ENCODE results near the gene ABHD10.

The ABHD10 gene

DNA sequence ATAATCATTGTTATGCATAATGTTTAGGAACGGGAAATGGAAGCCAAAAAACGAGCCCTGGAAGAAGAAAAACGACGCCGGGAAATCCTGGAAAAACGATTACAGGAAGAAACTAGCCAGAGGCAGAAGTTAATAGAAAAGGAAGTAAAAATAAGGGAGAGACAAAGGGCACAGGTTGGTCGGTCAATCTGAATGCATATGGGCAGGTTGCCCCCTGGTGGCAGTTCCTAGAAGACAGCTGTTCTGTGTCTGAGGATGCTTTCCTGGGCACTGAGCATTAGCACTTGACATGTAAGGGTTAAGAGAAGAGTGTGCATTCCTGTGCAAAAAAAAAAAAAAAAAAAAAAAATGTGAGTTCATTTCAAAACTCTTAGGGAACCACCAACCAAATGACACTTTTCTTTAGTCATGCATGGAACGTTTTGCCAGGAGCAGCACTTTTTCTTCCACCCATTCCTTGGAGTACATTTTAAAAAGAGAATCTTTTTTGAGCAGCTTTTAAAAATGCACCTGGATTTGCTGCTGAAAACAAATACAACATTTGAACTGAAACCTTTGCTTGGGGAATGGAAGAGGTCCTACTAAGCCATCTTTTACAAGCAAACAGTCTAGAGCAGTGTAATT, 11.1 kb upstream of the ABHD10 start:
- no peaks in the 10 kb centered on the region for H3K9me3 ChIP-seq (ENCODE audit: control insufficient read depth, insufficient read depth, low read length)
- no peaks in the 10 kb centered on the region for H3K36me3 ChIP-seq (ENCODE audit: control insufficient read depth, insufficient read depth, low read length)
- H3K27me3 ChIP-seq (ENCODE audit: control insufficient read depth, insufficient read depth, low read length) = no peaks in the 10 kb centered on the region
- peaks cover 6% of the 10 kb centered on the region for H3K4me1 ChIP-seq (ENCODE audit: control insufficient read depth, insufficient read depth, low read length)
- no peak overlapping the region for H3K4me3 ChIP-seq (ENCODE audit: low read depth, low read length)
- H3K9ac ChIP-seq (ENCODE audit: low read depth, low read length) = no peak overlapping the region

DNA sequence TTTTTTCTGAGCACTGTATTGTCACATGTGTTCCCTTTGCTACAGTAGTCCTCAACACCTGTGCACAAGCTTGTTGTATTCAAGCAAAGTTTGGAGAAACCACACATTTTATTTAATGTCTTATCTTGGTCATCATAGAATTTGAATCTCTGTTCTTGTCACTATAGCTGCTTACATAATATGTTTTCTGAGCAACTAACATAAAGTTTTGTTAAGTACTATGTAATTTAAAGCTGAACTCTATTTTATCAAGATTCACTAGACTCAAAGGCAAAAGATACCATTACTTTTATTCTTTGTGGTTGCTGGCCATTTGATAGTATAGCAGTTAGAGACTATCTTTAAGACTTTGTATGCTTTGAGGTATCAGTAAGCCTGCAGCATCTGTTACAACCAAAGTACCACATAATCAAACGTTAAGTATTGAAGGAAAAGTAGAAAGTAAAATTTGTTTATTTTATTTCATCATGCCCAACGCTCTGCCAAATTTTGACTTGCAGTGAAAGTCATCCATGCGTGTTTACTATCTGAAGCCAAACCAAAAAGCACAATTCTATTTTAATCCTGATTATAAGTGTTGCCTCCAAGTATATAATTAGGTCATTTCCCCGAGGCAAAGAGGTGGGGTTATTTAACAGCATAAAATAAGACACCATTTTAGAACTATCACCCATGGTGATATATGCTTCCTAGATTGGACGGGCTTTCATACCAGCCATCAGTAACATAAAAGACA, 10.3 kb upstream of the ABHD10 start:
- Histone ChIP-seq H3K9me3 (ENCODE audit: control insufficient read depth, insufficient read depth, low read length) (no peaks in the 10 kb centered on the region), H3K36me3 (ENCODE audit: control insufficient read depth, insufficient read depth, low read length) (no peaks in the 10 kb centered on the region), H3K27me3 (ENCODE audit: control insufficient read depth, insufficient read depth, low read length) (no peaks in the 10 kb centered on the region), H3K9ac (ENCODE audit: low read depth, low read length) (no peak overlapping the region), H3K4me3 (ENCODE audit: low read depth, low read length) (no peak overlapping the region), H3K4me1 (ENCODE audit: control insufficient read depth, insufficient read depth, low read length) (peaks cover 6% of the 10 kb centered on the region)

DNA sequence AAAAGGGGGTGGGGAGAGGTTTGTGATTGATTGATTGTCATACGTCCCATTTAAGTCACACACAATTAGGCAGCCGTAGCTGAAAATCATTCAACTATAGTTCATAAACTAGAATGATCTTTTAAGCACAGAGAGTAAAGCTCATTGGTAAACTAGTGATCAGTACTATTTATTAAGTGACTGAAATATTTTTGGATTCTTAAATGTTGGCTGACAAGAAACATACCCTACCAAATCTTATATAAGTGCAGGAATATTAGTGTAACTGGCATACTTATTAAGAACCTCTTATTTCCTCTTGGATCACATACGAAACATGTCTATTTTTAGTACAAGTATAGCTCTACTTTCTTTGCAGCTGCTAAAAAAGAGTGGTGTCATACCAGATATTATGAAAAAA, 8.4 kb upstream of the ABHD10 start:
- Histone ChIP-seq H3K36me3 (ENCODE audit: control insufficient read depth, insufficient read depth, low read length) (no peaks in the 10 kb centered on the region), H3K27me3 (ENCODE audit: control insufficient read depth, insufficient read depth, low read length) (no peaks in the 10 kb centered on the region), H3K4me1 (ENCODE audit: control insufficient read depth, insufficient read depth, low read length) (peaks cover 6% of the 10 kb centered on the region), H3K9me3 (ENCODE audit: control insufficient read depth, insufficient read depth, low read length) (no peaks in the 10 kb centered on the region), H3K9ac (ENCODE audit: low read depth, low read length) (no peak overlapping the region), H3K4me3 (ENCODE audit: low read depth, low read length) (no peak overlapping the region)

DNA sequence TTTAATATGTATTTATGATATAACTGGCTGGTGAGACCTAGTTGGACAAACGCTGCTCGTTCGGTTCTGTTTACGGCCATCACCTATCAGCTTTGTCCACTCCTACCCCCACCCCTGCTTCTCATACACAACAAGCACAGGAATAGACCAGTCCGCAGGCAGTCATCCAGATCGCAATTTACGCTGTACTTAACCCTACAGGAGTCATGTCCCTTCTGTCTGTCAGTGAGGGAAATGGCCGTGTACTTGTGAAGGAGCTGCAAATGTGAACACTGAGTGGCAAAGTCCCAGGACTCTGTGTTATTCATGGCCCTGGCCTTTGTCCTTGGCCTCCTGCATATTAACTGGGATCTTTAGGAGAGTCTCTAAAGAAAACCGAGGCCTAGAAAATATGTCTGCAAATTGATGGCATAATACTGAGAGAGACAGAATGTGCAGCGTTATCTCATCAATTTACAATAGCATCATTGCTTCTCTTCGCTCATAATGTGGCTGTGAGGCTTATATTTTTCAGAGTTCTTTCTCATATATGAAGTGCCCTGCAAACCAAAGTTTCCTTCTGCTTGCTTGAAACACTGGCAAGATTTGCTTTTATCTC, 7.2 kb upstream of the ABHD10 start:
- H3K9ac ChIP-seq (ENCODE audit: low read depth, low read length) = no peak overlapping the region
- no peaks in the 10 kb centered on the region for H3K36me3 ChIP-seq (ENCODE audit: control insufficient read depth, insufficient read depth, low read length)
- H3K4me3 ChIP-seq (ENCODE audit: low read depth, low read length) = no peak overlapping the region
- no peaks in the 10 kb centered on the region for H3K27me3 ChIP-seq (ENCODE audit: control insufficient read depth, insufficient read depth, low read length)
- H3K4me1 ChIP-seq (ENCODE audit: control insufficient read depth, insufficient read depth, low read length) = peaks cover 6% of the 10 kb centered on the region
- H3K9me3 ChIP-seq (ENCODE audit: control insufficient read depth, insufficient read depth, low read length) = no peaks in the 10 kb centered on the region

DNA sequence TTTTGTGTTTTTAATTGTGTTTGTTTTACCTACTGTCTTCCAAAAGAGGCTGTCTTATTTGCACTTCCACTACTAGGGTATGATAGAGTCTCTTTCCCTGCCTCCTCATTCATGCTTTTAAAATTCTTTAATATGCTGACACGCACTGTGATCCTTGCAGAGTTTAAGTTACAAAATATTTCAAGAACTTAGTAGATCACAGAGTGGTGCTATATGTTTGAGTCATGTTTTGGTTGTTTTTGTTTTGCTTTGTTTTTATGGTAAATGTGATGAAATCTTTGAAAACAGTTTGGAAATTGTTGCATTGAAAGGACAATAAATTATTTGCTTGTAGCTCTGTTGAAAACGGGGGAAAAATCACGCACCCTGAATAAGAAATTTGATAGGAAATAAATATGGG, 5.9 kb upstream of the ABHD10 start:
- Histone ChIP-seq H3K9ac (ENCODE audit: low read depth, low read length) (no peak overlapping the region), H3K9me3 (ENCODE audit: control insufficient read depth, insufficient read depth, low read length) (no peaks in the 10 kb centered on the region), H3K27me3 (ENCODE audit: control insufficient read depth, insufficient read depth, low read length) (no peaks in the 10 kb centered on the region), H3K4me1 (ENCODE audit: control insufficient read depth, insufficient read depth, low read length) (no peaks in the 10 kb centered on the region), H3K36me3 (ENCODE audit: control insufficient read depth, insufficient read depth, low read length) (no peaks in the 10 kb centered on the region), H3K4me3 (ENCODE audit: low read depth, low read length) (no peak overlapping the region)

DNA sequence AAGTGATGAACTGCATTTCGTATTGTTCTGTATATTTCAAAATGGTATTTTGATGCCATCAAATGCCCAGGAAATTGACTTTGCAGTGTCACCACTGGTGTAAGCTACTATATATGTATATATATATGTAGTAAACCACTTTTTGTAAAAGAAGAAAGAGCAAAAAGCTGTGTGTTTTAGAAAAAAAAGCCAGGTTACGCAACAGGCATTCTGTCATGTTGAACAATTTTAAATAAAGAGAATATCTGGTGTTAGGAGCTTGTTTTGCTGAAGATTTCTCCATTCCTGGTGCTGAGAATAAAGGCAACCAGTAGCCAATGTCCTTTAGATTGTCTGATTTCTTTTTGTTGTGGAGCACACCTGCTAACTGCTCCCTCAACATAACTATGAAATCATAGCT, 3.7 kb upstream of the ABHD10 start:
- no peaks in the 10 kb centered on the region for H3K4me1 ChIP-seq (ENCODE audit: control insufficient read depth, insufficient read depth, low read length)
- no peak overlapping the region for H3K9ac ChIP-seq (ENCODE audit: low read depth, low read length)
- H3K4me3 ChIP-seq (ENCODE audit: low read depth, low read length) = no peak overlapping the region
- no peaks in the 10 kb centered on the region for H3K36me3 ChIP-seq (ENCODE audit: control insufficient read depth, insufficient read depth, low read length)
- H3K9me3 ChIP-seq (ENCODE audit: control insufficient read depth, insufficient read depth, low read length) = no peaks in the 10 kb centered on the region
- no peaks in the 10 kb centered on the region for H3K27me3 ChIP-seq (ENCODE audit: control insufficient read depth, insufficient read depth, low read length)

DNA sequence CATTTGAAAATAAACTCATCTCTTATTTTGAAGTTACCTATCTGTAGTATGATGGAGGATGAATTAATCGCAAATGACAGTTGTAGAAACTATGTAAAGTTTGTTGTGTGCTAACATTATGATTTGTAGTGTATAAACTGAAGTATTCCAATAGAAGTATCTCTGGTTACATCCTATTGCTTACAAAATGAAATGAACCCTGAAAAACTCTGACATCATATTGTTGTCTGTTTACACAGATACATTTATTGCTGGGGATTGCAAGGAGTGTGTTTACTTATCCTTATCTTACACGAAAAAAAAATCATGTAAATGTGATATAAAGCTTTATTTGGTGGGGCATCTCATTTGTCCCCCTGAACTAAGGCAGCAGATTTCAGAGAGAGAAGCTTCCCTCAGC, 2.6 kb upstream of the ABHD10 start:
- H3K9ac ChIP-seq (ENCODE audit: low read depth, low read length) = no peak overlapping the region
- H3K36me3 ChIP-seq (ENCODE audit: control insufficient read depth, insufficient read depth, low read length) = no peaks in the 10 kb centered on the region
- no peaks in the 10 kb centered on the region for H3K27me3 ChIP-seq (ENCODE audit: control insufficient read depth, insufficient read depth, low read length)
- H3K4me3 ChIP-seq (ENCODE audit: low read depth, low read length) = no peak overlapping the region
- no peaks in the 10 kb centered on the region for H3K4me1 ChIP-seq (ENCODE audit: control insufficient read depth, insufficient read depth, low read length)
- H3K9me3 ChIP-seq (ENCODE audit: control insufficient read depth, insufficient read depth, low read length) = no peaks in the 10 kb centered on the region

DNA sequence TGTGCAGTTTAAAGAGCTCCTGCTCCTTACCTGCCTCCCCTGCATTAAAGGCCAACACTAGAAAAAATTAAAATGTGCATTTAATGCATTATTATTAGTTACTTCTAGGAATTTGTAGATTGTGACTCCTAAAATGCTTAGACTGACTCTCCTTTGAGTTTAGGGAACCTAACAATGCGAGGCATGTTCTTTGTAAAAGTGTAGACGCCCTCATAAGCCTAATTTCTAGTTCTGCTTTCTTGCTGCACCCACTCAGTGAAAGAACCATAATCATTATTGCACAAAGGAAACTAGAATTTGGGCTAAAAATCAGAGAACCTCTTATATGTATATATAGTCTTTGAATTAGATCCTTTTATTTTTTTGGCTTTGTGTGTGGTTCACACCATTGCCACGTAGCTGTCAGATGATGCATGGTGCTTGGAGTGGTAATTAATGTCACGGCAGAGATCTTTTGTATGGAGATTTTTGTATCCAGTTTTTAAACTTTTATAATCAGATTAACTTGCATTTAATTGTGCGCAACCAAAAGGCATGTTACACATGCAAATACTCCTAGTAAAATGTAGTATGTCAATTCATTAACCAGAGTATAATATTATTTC, 710 bp downstream of the ABHD10 start:
- no peaks in the 10 kb centered on the region for H3K27me3 ChIP-seq (ENCODE audit: control insufficient read depth, insufficient read depth, low read length)
- no peaks in the 10 kb centered on the region for H3K36me3 ChIP-seq (ENCODE audit: control insufficient read depth, insufficient read depth, low read length)
- no peaks in the 10 kb centered on the region for H3K9me3 ChIP-seq (ENCODE audit: control insufficient read depth, insufficient read depth, low read length)
- peak overlapping the region; percentile 95 for H3K9ac ChIP-seq (ENCODE audit: low read depth, low read length)
- peak overlapping the region; percentile 93 for H3K4me3 ChIP-seq (ENCODE audit: low read depth, low read length)
- no peaks in the 10 kb centered on the region for H3K4me1 ChIP-seq (ENCODE audit: control insufficient read depth, insufficient read depth, low read length)

DNA sequence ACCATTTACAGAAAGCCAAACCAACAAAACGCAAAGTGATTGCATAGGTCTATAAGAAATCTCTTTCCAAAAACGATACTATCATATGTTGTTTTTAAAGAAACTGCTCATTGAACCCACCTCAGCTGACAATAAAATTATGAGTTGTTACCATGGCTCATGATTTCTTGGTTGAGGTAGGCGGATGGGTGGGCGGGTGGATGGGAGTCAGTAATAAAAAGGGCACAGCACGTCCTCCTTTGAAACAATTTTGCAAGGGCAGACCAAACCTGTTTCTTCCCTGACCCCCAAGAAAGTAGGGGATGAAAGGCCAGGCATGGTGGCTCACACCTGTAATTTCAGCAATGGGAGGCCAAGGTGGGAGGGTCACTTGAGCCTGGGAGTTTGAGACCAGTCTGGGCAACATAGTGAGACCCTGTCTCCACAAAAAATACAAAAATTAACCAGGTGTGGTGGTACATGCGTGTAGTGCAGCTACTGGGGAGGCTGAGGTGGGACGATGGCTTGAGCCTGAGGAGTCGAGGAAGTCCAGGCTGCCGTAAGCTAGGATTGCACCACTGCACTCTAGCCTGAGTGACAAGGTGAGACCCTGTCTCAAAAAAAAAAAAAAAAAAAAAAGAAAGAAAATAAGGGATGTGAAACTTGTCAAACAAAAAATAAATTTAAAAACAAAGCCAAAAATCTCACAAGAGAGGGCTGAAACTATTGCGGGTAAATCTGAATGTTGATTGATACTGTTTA, 2.1 kb downstream of the ABHD10 start:
- H3K9ac ChIP-seq (ENCODE audit: low read depth, low read length) = no peak overlapping the region
- H3K4me1 ChIP-seq (ENCODE audit: control insufficient read depth, insufficient read depth, low read length) = no peaks in the 10 kb centered on the region
- H3K9me3 ChIP-seq (ENCODE audit: control insufficient read depth, insufficient read depth, low read length) = no peaks in the 10 kb centered on the region
- H3K36me3 ChIP-seq (ENCODE audit: control insufficient read depth, insufficient read depth, low read length) = no peaks in the 10 kb centered on the region
- H3K27me3 ChIP-seq (ENCODE audit: control insufficient read depth, insufficient read depth, low read length) = no peaks in the 10 kb centered on the region
- H3K4me3 ChIP-seq (ENCODE audit: low read depth, low read length) = no peak overlapping the region

DNA sequence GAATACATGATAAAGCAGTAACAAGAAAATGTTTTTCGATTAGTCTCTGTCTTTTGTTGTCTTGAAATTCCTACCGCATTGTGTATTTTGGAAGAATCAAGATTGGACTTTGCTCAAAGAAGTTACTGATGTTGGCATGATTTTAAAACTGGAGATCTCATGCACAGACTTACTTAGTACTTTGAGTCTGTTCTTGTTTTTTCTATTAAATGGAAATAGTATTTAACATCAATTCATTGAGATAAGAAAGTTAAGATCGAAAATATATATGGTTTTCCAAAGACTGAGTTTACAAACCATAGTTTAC, 2.6 kb downstream of the ABHD10 start:
- H3K27me3 ChIP-seq (ENCODE audit: control insufficient read depth, insufficient read depth, low read length) = no peaks in the 10 kb centered on the region
- H3K4me3 ChIP-seq (ENCODE audit: low read depth, low read length) = no peak overlapping the region
- H3K36me3 ChIP-seq (ENCODE audit: control insufficient read depth, insufficient read depth, low read length) = no peaks in the 10 kb centered on the region
- H3K9ac ChIP-seq (ENCODE audit: low read depth, low read length) = no peak overlapping the region
- no peaks in the 10 kb centered on the region for H3K4me1 ChIP-seq (ENCODE audit: control insufficient read depth, insufficient read depth, low read length)
- H3K9me3 ChIP-seq (ENCODE audit: control insufficient read depth, insufficient read depth, low read length) = no peaks in the 10 kb centered on the region

DNA sequence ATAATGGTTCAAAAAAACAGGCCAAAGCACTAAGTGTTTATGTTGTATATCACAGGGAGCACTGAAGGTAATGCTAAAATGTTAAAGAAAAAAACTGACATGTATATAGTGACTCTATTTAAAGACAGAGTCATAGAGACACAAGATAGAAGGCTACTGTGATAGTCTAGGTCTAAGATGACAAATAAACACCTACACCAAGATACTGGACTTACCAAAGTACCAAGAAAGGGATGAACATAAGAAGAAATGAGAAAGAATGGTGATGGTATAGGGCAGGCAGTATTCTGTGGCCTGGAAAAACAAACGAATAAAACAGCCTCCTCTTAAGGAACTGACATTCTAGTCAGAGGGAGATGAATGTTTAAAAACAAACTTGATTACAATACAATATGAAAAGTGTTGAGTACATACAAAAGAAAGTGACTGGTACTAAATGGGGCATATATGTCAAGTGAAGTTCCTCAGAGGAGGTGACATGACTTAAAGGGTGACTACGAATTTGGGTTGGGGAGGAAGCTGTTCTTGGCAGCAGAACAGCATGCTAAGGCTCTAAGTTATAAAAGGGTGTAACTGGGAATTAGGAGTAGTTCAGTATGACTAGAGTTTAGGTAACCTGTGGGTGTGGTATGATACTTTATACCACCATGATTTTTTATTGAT, 5.9 kb downstream of the ABHD10 start:
- Histone ChIP-seq H3K9me3 (ENCODE audit: control insufficient read depth, insufficient read depth, low read length) (no peaks in the 10 kb centered on the region), H3K9ac (ENCODE audit: low read depth, low read length) (no peak overlapping the region), H3K27me3 (ENCODE audit: control insufficient read depth, insufficient read depth, low read length) (no peaks in the 10 kb centered on the region), H3K36me3 (ENCODE audit: control insufficient read depth, insufficient read depth, low read length) (no peaks in the 10 kb centered on the region), H3K4me3 (ENCODE audit: low read depth, low read length) (no peak overlapping the region), H3K4me1 (ENCODE audit: control insufficient read depth, insufficient read depth, low read length) (no peaks in the 10 kb centered on the region)

Data from iPS-15b (cell line).